HG02610 (cell line): ENCODE measurements around the gene ALPG.
A peak's percentile ranks its signal among the peaks of the same experiment; 100 is the strongest.
"Not testable (repeated sequence)": the region's sequence is repeated elsewhere in the genome, so short reads cannot be mapped to it uniquely, and the experiment has no call there.

ENCODE experiments used
- ATAC-seq: cut with Tn5 transposase; IDR thresholded peaks from one replicate; pipeline ENCODE4 v1.9.1; 2021; ENCODE audit warnings: mild to moderate bottlenecking, moderate library complexity; ENCODE audit not compliant: unreplicated experiment

The ALPG gene

DNA sequence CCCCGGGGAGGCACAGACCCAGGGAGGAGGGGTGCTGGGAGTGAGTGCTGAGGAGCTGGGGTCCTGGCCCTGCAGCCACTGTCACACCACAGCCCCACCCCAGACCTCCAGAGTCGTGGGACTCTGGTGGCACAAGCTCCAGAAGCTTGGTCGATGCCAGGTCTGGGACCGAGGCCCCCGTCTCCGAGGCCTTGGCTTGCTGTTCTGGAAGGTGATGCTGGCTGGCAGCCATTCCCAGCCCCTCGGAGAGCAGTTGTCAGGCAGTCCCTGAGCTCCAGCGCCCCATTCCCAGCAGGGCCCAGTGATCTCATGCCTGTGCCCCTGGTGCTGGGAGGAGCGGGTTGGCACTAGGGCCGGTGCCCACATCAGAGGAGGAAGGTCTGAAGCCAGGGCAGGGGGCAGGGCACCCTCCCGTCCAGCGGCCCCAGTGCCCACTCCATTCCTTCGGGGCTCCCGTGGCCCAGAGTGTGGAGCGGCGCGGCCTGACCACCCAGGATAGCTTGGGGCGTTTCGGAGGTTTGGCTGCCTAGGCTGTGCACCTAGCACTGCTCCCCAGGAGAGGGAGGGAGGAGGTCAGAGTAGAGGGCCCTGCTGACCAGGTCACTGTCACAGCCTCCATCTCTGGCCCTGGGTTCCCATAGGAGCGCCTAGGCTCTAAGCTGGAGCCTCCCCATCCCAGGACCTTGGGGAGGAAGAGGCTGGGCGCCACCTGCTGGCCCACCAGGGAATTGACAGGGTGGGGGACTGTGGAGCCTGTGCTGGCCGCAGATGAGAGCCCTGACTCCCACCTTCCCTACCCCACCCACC, 32.5 kb downstream of the ALPG start:
- no peak for ATAC-seq

DNA sequence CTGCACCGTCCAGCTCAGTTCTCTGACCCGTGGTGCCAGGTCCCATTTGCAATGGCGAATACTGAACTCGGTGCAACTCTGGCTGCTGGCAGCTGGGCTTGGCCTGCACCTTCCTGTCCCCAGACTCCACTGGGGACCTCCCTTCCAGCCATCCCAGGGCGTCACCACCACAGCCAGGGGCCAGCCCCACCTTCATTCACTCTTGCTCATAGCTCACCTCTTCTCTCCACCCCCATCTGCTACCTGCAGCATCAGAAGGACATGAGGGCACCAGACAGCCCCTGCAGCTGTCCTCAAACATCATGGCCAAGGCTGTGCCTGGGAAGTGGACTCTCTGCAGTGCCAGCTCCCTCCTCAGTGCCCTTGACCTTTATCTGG, 33.1 kb downstream of the ALPG start:
- no peak for ATAC-seq

DNA sequence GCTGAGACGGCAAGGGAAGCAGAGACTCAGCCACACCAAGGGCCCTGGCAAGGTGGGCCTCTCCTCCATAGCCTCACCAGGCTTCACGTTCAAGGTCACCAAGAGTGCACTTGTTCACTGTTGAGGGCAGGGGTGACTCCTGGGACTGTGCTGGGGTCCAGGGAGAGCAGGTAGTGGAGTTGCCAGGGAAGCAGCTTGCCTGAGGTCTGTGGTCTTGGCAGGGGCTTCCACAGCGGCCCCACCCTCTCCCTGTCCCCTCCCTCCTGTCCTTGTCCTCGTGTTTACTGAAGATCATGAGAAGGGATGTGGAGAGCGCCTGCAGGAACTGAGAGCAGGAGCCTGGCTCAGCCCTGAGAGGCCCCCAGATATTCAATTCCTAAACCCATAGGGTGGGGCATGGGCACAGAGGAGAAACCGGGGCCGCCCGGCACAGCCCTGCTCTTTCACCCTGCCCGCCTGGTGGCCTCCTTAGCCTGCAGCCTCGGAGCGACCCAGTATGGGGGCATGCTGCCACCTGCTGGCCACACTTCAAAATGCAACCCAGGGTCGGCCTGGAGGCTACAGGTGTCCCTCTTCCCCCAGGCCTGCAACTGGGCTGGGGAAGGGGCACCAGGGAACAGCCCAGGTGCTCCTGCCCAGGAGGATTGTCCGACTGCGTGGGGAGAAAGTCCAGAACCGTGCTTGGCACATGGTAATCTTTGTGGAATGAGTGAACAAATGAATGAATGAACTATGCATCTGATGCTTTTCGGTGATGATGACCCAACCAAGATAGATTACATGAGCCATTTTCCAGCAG, 33.8 kb downstream of the ALPG start:
- peak; percentile 68 for ATAC-seq

DNA sequence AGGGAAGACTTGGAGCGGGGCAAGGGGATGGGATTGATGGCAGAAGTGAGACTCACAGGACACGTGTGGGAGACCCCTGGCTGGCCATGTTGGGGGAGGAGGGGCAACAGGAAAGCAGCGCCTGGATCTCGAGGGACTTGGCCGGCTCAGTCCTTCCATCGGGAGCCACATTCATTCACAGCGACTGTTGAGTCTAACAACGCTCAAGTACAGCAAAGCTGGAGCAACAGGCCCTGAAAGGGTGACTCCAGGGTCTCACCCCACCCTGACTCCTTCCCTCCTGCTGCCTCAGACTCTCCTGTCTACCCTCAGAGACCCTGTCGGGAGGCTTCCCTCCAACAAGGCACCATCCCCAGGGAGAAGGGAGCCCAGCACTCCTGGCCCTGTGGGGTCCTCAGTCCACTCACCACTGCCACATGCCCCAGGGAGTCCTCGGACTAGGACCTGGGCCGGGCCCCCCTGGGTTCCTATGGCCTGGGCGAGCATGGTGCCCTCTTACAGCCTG, 34.6 kb downstream of the ALPG start:
- ATAC-seq: no peak

DNA sequence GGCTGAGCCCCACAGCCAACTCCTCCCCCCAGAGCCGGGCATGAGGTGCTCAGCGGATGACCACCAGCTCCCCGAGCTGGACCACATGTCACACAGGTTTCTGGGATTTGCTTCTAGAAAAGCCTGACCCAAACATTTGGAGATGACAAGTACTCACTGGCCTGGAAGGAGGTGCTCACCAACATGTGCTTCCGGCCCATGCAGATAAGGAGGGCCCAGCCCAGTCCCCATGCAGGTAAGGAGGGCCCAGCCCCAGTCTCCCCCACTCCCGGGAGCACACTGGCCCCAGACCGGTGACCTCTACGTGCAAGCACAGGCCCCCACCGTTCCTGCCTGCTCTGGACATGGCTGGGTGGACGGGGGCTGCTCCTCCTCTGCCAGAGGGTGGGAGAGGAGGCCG, 35.3 kb downstream of the ALPG start:
- ATAC-seq: not testable (repeated sequence)

DNA sequence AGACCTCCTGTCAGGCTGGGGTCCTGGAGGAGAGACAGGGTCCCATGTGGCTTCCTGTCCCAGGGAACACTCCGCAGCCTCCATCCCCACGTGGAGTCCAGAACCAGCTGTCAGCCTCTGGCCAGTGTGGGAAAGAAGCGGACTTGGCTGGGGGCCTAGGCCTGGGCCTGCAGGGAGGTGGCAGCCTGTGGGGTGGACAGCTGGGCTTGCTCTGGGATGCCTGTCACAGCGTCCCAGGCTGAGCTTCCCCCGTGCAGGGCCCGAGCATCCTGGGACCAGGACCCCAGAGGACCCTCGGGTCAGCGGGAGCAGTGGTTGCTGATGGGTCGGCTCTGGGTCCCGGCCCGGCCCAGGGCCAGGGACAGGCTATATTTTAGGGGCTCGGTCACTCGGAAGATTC, 35.8 kb downstream of the ALPG start:
- not testable (repeated sequence) for ATAC-seq

DNA sequence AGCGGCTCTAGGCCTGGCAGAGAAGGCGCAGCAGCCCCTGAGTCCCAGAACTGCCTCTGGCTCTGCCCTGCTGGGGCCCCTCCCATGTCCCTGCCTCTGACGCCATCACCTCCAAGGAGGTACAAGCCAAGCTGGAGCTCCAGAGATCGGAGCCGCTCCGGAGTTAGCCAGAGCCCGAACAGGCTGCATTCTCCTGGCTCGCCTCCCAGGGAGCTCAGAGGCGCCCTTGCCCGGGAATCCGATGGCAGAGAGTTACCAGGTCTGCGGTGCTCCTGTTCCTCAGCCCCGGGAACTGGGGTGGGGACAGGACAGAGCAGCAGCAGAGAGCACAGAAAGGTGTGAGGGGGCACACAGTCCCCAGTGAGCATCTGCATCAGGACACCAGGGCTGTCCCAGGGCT, 36.4 kb downstream of the ALPG start:
- not testable (repeated sequence) for ATAC-seq

DNA sequence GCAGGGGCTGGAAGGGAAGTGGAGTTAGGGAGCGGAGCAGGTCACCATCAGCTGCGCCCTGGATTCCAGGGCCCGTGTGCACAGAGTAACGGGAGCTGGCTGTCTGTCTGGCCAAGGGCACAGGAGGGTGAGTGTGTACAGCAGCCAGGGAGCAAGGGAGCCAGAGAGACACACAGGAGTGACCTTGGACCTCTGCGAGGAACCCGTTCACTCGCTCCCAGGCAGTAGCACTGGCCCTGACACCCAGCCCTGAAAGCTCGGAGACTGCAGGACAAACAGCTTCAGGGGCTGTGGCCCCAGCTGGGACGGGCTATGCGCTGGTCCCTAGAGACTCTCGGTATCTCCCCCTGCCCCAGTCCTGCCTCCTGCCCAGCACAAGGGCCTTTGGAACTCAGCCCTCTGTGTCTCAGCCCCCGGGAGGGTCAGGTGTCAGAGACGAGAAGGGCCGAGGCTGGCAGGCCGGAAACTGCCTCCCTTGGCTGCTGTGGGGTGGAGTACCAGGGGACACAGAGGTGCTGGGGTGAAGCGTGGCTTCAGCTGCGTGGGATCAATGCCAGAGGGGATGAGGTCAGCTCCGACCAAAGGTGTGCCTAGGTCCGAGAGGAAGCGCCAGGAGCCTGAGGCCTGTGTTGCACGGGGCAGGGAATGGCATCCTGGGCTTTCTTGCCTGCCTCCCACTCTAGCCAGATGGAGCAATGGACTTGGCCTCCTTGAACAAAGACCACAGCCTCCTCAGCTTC, 37.2 kb downstream of the ALPG start:
- ATAC-seq: not testable (repeated sequence)

DNA sequence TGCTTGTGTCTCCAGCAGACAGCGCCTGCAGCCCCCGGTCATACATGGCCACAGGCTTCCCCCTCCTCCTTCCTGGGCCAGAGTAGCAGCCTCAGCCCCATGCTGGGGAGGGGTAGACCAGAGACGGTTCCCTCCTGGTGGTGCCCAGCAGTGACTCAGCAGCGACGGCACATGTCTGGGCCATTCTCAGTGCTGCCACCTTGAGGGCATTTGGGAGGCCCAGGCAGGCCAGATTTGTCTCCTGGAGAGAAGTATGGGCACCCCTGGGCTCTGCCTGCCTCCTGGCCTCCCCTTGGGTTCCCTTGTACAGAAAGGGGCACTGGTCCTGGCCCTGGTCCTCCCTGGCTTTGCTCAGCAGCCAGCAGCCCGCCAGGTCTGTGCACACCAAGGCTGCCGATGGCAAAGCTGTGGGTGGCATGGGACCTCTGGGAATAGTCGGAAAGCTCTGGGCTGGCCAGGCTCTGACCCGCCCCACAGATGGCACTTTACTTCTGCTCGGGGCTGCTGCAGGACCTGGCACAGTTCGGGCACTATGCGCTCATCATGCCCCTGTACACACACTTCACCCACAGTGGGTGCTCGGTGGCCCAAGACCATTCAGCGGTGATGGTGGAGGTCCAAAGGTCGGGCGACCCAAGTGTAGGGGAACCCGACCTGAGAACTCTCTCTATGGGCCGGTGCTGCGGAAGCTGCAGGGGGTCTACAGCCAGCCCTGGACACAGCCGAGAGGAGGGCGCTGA, 37.9 kb downstream of the ALPG start:
- no peak for ATAC-seq

DNA sequence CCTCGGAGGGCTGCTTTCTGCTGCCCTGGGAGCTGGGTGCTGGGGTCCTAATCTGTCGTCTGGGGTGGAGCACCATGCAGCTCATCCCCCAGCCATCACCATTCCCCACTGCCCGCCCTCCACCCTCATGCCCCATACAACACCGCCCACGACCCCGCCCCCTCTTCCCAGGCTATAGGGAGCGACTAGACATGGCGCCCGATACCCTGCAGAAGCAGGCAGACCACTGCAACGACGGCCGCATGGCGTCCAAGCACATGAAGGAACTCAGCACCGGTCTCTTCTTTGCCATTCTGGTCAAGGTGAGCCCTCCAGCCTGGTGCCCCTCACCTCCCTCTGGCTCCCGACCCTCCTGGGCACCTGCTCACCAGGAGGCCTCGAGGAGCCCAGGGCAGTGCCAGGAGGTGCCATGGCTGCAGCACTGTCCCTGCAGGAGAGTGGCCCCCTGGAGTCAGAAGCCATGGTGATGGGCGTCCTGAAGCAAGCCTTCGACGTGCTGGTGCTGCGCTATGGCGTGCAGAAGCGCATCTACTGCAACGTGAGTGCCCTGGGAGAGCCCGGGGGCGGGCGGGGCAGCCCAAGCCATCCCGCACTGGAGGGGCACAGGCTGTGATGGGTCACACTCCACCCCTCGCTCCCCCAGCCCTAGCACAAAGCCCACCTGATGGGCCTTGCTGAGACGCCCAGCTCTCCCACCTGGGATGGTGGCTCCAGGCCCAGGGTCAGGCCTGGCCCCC, 38.7 kb downstream of the ALPG start:
- not testable (repeated sequence) for ATAC-seq

DNA sequence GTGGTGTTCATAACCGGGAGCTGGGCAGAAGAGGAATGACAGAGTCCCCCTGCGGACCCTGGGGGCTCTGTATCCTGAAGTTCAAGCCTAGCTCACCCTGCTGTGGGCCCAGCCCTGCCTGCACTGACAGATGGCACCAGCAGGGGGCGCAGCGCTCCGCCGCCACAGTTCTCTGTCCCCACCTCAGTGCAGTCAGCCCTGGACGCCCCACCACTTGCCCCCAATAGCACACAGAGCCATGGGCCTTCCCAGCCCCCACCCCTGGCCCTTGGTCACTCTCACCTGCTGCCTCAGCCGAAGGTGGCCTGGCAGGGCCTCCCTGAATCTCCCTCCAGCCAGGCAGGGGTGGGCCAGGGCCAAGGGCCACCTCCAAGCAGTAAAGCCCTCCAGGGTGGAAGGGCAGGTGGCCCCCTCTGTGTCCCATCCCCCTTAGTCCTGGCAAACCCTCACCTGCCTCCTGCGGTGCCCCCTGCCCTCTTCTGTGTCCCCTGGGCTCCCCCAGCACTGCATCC, 39.7 kb downstream of the ALPG start:
- ATAC-seq: not testable (repeated sequence)

DNA sequence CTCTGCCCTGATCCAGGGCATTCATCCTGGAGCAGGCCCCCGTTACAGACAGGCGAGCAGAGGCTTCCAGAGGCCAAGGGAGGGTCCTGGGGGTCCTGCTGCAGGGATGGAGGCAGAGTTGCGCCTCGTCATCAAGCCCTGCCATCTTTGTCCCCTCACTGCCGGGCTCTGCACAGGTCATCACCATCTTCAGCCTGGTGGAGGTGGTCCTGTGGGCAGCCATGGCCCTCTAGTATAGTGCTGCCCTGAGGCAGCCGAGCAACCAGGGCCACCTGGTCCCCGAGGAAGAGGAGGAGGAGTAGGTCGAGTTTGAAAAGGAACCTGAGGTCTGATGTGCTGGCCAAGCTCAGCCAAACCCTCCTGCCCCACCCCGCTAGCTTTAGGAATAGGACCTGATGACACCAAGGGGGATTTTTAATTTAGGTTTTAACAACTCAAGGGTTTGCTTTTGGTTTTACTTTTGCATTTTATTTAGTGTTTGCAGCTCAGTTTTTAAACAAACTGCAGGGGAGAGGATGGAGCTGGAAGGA, 40.5 kb downstream of the ALPG start:
- no peak for ATAC-seq

DNA sequence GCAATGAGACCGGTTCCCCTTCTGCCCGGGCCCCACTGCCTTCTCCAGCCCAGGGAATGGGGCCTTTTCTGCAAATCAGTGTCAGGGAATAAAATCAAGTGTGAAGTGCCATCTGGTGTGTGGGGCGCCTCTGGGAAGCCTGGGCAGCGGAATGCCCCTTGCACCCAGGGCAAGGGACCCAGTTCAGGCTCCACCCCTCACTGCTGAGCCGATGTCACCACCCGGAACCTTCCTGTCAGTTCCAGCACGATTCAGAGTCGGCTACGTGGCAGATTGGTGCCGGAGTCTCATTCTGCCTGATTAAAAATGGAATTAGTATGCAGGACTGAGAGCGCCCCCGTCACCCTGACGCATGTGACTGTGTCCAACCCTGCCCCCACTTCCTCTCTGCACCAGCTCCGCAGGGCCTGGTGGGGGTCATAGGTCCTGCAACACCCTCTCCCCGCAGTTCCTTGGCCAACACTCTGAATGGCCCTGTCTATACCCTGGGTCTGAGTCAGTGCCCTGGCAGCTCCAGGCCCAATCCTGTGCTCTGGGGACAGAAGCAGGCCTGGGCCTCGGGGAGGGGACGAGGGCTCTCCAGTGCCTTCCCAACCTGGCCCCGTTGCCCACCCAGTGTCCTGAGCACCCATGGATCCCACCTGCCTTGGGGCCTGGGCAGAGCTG, 41.1 kb downstream of the ALPG start:
- no peak for ATAC-seq

DNA sequence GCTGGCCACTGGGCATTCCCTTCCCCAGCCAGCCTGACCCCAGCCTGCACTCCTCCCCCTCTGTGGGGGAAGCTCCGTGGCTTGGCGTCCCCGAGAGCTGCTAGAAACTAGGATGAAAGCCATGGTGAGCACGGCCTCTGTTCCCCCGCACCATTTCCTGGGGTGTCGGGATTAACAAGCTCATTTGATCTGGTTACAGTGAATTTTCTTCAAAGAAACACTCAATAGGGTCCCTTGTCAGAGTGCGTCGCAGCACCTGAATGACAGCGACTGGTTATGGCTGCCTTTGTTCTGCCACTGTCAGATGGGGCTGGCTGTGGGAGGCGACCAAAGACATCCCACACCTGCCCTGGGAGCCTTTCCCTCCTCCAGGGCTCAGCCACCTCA, 41.7 kb downstream of the ALPG start:
- ATAC-seq: no peak

DNA sequence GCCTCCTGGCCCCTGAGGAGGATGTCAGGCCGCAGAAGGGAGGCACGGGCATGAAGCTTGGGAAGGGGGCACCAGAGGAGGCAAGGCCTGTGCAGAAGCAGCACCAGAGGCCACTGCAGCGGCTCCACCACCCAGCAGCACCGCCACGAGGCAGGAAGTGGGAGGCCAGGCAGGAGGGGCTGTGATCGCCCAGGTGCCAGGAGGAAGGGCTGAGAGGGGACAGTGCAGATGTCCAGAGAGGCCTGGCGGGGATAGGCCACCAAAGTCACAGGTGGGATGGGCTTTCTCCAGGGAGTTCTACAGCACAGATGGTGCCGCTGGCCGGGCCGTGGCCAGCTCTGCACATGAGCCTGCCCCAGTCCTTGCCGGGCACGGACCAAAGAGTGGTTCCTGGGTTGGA, 43.3 kb downstream of the ALPG start:
- no peak for ATAC-seq

DNA sequence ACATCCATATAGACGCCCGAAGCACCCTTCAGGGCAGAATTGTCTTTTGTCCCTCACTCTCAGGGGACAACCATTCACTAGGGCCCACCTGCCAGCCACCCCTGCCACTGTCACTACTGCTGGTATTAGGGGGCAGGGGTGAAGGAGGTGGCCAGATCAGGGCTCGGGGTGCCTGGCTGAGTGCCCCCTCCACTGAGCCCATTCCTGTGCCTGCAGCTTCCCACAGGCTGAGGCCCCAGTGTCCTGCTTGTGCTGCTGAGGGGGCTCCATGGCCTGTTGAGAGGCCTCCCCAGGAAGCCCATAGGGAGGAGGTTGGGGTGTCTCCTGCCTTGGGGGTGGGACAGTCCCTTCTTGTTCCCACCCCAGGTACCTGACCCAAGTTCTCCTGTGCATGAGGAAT, 45.0 kb downstream of the ALPG start:
- not testable (repeated sequence) for ATAC-seq

DNA sequence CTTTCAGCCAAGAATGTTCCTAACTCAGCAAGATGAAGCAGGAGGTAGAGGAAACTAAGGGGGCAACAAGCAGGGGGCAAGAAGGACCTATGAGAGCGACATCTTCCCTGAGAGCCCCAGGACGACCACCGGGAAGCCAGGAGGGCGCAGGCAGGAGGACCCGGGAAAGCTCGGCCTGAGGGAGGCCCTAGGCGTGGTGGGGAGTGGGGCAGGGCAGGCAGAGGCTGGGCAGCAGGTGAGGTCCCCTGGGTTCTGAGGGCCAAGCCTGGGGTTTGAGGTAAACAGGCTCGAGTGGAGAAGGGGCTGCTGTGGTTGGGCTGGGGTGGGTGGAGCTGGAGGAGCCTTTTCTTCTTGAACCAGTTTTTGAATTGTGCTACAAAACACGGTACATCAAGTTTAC, 48.0 kb downstream of the ALPG start:
- ATAC-seq: no peak

DNA sequence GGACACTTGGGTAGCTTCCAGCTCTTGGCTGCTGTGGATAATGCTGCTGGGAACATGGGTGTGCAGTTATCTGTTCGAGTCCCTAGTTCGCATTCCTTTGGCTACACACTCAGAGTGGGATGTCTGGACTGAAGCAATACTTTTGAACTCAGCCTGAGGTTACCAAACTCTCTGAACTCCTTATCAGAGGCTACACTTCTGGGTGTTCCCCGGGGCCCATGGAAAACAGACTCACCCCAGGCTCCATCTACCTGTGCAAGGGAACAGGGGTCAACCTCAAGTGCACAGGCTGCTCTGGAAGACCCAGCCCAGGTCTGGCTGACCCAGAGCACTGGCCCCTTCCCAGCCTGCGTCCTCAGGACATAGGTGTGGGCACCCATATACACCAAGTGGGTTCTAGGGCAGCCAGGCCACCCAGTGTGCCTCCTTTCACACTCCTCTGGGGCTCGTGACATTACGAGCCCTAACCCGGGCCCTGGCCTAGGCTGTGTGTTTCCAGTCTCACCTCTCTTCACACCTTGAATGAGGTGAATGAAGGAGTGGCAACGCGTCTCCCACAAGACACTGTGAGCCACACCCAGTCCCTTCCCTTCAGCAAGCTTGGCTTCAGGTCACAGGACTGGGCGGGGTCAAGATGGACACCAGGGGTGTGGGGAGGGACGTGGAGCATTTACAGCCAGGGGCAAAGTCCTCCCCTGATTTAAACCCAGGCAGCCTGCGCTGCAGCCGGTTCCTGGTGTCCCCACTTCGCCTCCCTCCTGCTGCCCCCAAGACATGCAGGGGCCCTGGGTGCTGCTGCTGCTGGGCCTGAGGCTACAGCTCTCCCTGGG, 49.0 kb downstream of the ALPG start, which contains the start of gene ALPI:
TSS of gene ALPI (plus strand) at position 728 of the 830 bp plus-strand sequence. CDS start at position 775, 47 bp downstream.
- ATAC-seq: no peak
